ENCODE measurements around the gene RNF26.

The RNF26 gene

DNA sequence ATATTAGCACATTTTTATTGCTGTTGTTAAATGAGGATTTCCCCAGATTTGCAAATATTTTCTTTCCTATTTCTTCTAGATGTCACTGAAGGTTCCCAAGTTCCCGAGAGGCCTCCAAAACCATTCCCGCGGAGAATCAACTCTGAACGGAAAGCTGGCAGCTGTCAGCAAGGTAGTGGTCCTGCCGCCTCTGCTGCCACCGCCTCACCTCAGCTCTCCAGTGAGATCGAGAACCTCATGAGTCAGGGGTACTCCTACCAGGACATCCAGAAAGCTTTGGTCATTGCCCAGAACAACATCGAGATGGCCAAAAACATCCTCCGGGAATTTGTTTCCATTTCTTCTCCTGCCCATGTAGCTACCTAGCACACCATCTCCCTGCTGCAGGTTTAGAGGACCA, 34.9 kb upstream of the RNF26 start:
- Histone ChIP-seq H4K20me1 (ENCODE audit: insufficient read depth, low read length) (no peaks in the 10 kb centered on the region), H3K9me3 (ENCODE audit: insufficient read depth, low read length) (no peaks in the 10 kb centered on the region), H3K36me3 (replicated peaks; ENCODE audit: low read depth, low read length) (peaks cover 66% of the 10 kb centered on the region), H3K4me3 (ENCODE audit: low read length) (no peak overlapping the region), H3K27me3 (ENCODE audit: low read depth, low read length) (no peaks in the 10 kb centered on the region), H3K27ac (ENCODE audit: low read length) (no peak overlapping the region), H2AFZ (ENCODE audit: low read depth, low read length) (no peak overlapping the region), H3K4me2 (ENCODE audit: low read length) (no peak overlapping the region), H3K4me1 (ENCODE audit: low read length) (no peaks in the 10 kb centered on the region), H3K79me2 (ENCODE audit: low read length) (no peaks in the 10 kb centered on the region), H3K9ac (ENCODE audit: low read length) (no peak overlapping the region)
- TF ChIP-seq EZH2phosphoT487 (IDR thresholded peaks at IDR 0.05; ENCODE audit: low read depth) (no peak), CTCF (IDR thresholded peaks at IDR 0.05; ENCODE audit: low read depth, low read length) (no peak)

DNA sequence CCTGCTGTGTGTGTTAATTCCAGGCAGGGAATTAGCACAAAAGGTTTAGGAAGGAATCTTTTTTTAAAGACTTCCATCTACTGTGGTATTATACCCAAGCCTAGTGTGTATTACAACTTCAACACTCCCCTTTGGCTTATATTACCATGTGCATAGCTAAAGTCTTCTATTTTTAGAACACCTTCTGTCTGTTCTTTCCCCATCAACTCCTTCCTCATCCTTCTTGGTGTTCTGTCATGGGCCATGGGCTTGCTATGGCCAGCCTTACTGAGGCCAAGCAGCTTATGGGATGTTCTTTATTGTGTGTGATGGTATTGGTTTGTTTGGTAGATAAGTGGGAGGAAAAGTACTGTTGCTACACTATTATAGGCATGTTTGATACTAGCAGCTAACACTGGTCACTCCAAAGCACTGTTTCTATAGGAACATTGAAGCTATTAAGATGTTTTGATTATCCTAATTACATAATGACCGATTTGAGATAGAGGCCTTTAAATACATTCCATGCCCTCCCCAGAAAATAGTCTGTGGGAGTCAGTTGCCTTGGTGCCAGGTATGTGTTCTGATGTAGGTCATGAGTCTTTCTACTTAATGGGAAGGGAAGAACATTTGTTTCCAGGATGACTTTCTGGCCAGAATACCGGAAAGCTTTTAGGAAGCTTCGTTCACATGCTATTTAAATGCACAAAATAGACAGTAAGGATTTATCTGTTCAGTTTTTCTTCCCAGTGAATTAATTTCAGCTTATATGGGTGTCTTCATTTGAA, 33.9 kb upstream of the RNF26 start:
- no peak overlapping the region for H3K27ac ChIP-seq (ENCODE audit: low read length)
- H3K4me1 ChIP-seq (ENCODE audit: low read length): no peaks in the 10 kb centered on the region
- H3K4me2 ChIP-seq (ENCODE audit: low read length): no peak overlapping the region
- H3K9ac ChIP-seq (ENCODE audit: low read length): no peak overlapping the region
- no peak overlapping the region for H3K4me3 ChIP-seq (ENCODE audit: low read length)
- TF ChIP-seq CTCF (IDR thresholded peaks at IDR 0.05; ENCODE audit: low read depth, low read length) (no peak), EZH2phosphoT487 (IDR thresholded peaks at IDR 0.05; ENCODE audit: low read depth) (no peak)
- no peaks in the 10 kb centered on the region for H3K79me2 ChIP-seq (ENCODE audit: low read length)
- no peak overlapping the region for H2AFZ ChIP-seq (ENCODE audit: low read depth, low read length)
- no peaks in the 10 kb centered on the region for H3K9me3 ChIP-seq (ENCODE audit: insufficient read depth, low read length)
- peaks cover 71% of the 10 kb centered on the region for H3K36me3 ChIP-seq (replicated peaks; ENCODE audit: low read depth, low read length)
- H4K20me1 ChIP-seq (ENCODE audit: insufficient read depth, low read length): no peaks in the 10 kb centered on the region
- no peaks in the 10 kb centered on the region for H3K27me3 ChIP-seq (ENCODE audit: low read depth, low read length)

DNA sequence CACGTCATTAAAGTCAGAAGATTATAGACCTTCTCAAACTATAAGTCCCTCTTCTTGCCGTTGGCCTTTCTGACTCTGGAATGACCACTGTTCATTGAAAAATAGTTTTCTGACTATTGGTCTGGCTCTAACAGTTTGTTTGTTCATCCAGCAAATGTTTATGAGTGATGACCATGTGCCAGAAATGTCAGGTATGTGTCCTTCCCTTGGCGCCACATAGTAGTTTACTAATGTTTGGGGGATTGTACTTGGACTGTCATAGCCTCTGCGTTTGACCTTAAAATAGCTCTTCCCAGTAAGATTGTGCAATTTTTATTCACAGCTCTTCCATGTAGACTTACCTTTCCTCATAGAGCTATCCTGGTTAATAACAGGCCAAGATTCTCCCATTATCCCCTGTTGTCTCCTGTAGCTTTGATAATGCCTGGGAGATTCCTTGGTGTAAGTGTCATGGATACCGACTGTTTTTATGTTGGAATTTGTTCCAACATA, 31.1 kb upstream of the RNF26 start:
- Histone ChIP-seq H3K4me1 (ENCODE audit: low read length) (no peaks in the 10 kb centered on the region), H3K27me3 (ENCODE audit: low read depth, low read length) (no peaks in the 10 kb centered on the region), H2AFZ (ENCODE audit: low read depth, low read length) (no peak overlapping the region), H3K9ac (ENCODE audit: low read length) (no peak overlapping the region), H3K9me3 (ENCODE audit: insufficient read depth, low read length) (no peaks in the 10 kb centered on the region), H3K79me2 (ENCODE audit: low read length) (no peaks in the 10 kb centered on the region), H3K4me3 (ENCODE audit: low read length) (no peak overlapping the region), H3K4me2 (ENCODE audit: low read length) (no peak overlapping the region), H4K20me1 (ENCODE audit: insufficient read depth, low read length) (no peaks in the 10 kb centered on the region), H3K27ac (ENCODE audit: low read length) (no peak overlapping the region), H3K36me3 (replicated peaks; ENCODE audit: low read depth, low read length) (peaks cover 79% of the 10 kb centered on the region)
- TF ChIP-seq EZH2phosphoT487 (IDR thresholded peaks at IDR 0.05; ENCODE audit: low read depth): no peak
- TF ChIP-seq CTCF (IDR thresholded peaks at IDR 0.05; ENCODE audit: low read depth, low read length): no peak

- TF ChIP-seq EZH2phosphoT487 (IDR thresholded peaks at IDR 0.05; ENCODE audit: low read depth) (no peak), CTCF (IDR thresholded peaks at IDR 0.05; ENCODE audit: low read depth, low read length) (no peak)
- Histone ChIP-seq H3K4me3 (ENCODE audit: low read length) (no peak overlapping the region), H3K79me2 (ENCODE audit: low read length) (no peaks in the 10 kb centered on the region), H3K9ac (ENCODE audit: low read length) (no peak overlapping the region), H3K9me3 (ENCODE audit: insufficient read depth, low read length) (no peaks in the 10 kb centered on the region), H2AFZ (ENCODE audit: low read depth, low read length) (no peak overlapping the region), H3K36me3 (replicated peaks; ENCODE audit: low read depth, low read length) (peaks cover 60% of the 10 kb centered on the region), H4K20me1 (ENCODE audit: insufficient read depth, low read length) (no peaks in the 10 kb centered on the region), H3K4me2 (ENCODE audit: low read length) (no peak overlapping the region), H3K4me1 (ENCODE audit: low read length) (no peaks in the 10 kb centered on the region), H3K27ac (ENCODE audit: low read length) (no peak overlapping the region), H3K27me3 (ENCODE audit: low read depth, low read length) (no peaks in the 10 kb centered on the region)
Measured at GRCh38 chr11:119305556-119306372, 28.6 kb upstream of the RNF26 start.
